PC-3 (cell line): ENCODE data around the gene CPA3.

Experiments
- CTCF ChIP-seq: fragments of 300-600 bp; sonication (generic); conservative IDR thresholded peaks from 2 replicates; pipeline ENCODE4 v1.5.1; 2017; ENCODE audit warnings: antibody characterized with exemption, low read depth, mild to moderate bottlenecking, low read length
- EZH2 ChIP-seq: fragments of 300-600 bp; sonication (generic); IDR thresholded peaks from one replicate; pipeline ENCODE4 v1.6.1; 2017; ENCODE audit warnings: antibody characterized with exemption, mild to moderate bottlenecking, low read length; ENCODE audit not compliant: unreplicated experiment
- EZH2phosphoT487 ChIP-seq: fragments of 300-600 bp; sonication (generic); IDR thresholded peaks from 2 replicates; pipeline ENCODE4 v1.6.1; 2018; ENCODE audit warnings: mild to moderate bottlenecking, antibody characterized with exemption, low read length, borderline replicate concordance

GRCh38 chr3:148883163-148883562 is 18.1 kb downstream of the CPA3 start:
- TF ChIP-seq EZH2phosphoT487 (no peak), CTCF (no peak), EZH2 (no peak)
